IMR-90 (cell line): ENCODE data around the gene ITCH. TPM values are rescaled to one million over a fixed set of nuclear protein-coding genes. Genes with fewer than 3 reads are reported as not detected.

ENCODE experiments used
- ATAC-seq: fragments of 200-7000 bp; cut with Tn5 transposase; 2 replicates; pipeline ENCODE4 v1.9.1; 2020; ENCODE audit warnings: low read depth, mild to moderate bottlenecking, moderate library complexity
- BruUV-seq: library from RNA; stranded (reverse); fragments of 400-500 nt; replicated peaks from 2 replicates; lab custom pipeline; 2021; lab: Mats Ljungman, UMichigan
- CTCF ChIA-PET: fragments of 300-600 bp; formaldehyde crosslinking; extraction: SDS; loops from one replicate; lab custom pipeline; 2021; ENCODE audit warnings: antibody characterized with exemption; lab: Yijun Ruan, JAX
- POLR2A ChIA-PET: fragments of 300-600 bp; sonication (Branson Sonifier 250); formaldehyde crosslinking; loops from one replicate; lab custom pipeline; 2022; ENCODE audit warnings: antibody characterized with exemption; ENCODE audit not compliant: unreplicated experiment; lab: Charles Lee
- DNase-seq: peaks from one replicate; pipeline ENCODE4 v3.0.0; 2013
- H2AFZ ChIP-seq: replicated peaks from 2 replicates; pipeline ENCODE3; 2013; ENCODE audit warnings: low read length, mild to moderate bottlenecking; ENCODE audit not compliant: poor library complexity
- H2AK5ac ChIP-seq: 2 replicates; pipeline ENCODE4 v1.6.1; 2013; ENCODE audit warnings: low read depth, low read length, inconsistent platforms
- H2AK9ac ChIP-seq: replicated peaks from 2 replicates; pipeline ENCODE3; 2013; ENCODE audit warnings: mild to moderate bottlenecking, low read depth, low read length, moderate library complexity; ENCODE audit not compliant: poor library complexity
- H2BK120ac ChIP-seq: 2 replicates; pipeline ENCODE4 v1.6.1; 2013; ENCODE audit warnings: low read depth, low read length, inconsistent platforms
- H2BK15ac ChIP-seq: 3 replicates; pipeline ENCODE4 v1.6.1; 2013; ENCODE audit warnings: low read depth, low read length, inconsistent platforms
- H2BK20ac ChIP-seq: 2 replicates; pipeline ENCODE4 v1.6.1; 2013; ENCODE audit warnings: low read depth, mild to moderate bottlenecking, inconsistent platforms, low read length, moderate library complexity
- H2BK5ac ChIP-seq: 2 replicates; pipeline ENCODE4 v1.6.1; 2013; ENCODE audit warnings: mild to moderate bottlenecking, low read depth, low read length, inconsistent platforms; ENCODE audit not compliant: poor library complexity, severe bottlenecking
- H3K14ac ChIP-seq: replicated peaks from 2 replicates; pipeline ENCODE4 v1.6.1; 2013; ENCODE audit warnings: low read depth, low read length, inconsistent platforms
- H3K18ac ChIP-seq: 2 replicates; pipeline ENCODE4 v1.6.1; 2013; ENCODE audit warnings: low read depth, low read length, control low read depth
- H3K23ac ChIP-seq: 2 replicates; pipeline ENCODE4 v1.6.1; 2013; ENCODE audit warnings: low read depth, low read length, inconsistent platforms
- H3K27ac ChIP-seq: 2 replicates; pipeline ENCODE4 v1.5.1; 2013; ENCODE audit warnings: mild to moderate bottlenecking, control low read depth, low read length; ENCODE audit not compliant: insufficient read depth
- H3K27me3 ChIP-seq: 2 replicates; pipeline ENCODE4 v1.6.1; 2013; ENCODE audit warnings: low read length; ENCODE audit not compliant: control insufficient read depth, insufficient read depth
- H3K36me3 ChIP-seq: 2 replicates; pipeline ENCODE4 v1.6.1; 2013; ENCODE audit warnings: low read length, mixed read lengths; ENCODE audit not compliant: control insufficient read depth, insufficient read depth
- H3K4ac ChIP-seq: 2 replicates; pipeline ENCODE4 v1.6.1; 2013; ENCODE audit warnings: low read depth, low read length, inconsistent platforms
- H3K4me1 ChIP-seq: 2 replicates; pipeline ENCODE4 v1.6.1; 2013; ENCODE audit warnings: low read length, mixed read lengths; ENCODE audit not compliant: control insufficient read depth, insufficient read depth
- H3K4me2 ChIP-seq: 2 replicates; pipeline ENCODE4 v1.6.1; 2013; ENCODE audit warnings: low read depth, mild to moderate bottlenecking, control low read depth, low read length, moderate library complexity
- H3K4me3 ChIP-seq: 2 replicates; pipeline ENCODE4 v1.5.1; 2013; ENCODE audit warnings: low read depth, mild to moderate bottlenecking, control low read depth, low read length, moderate library complexity; ENCODE audit not compliant: insufficient read depth
- H3K56ac ChIP-seq: 2 replicates; pipeline ENCODE4 v1.6.1; 2013; ENCODE audit warnings: low read length, inconsistent platforms; ENCODE audit not compliant: insufficient read depth; ENCODE audit errors: extremely low read depth
- H3K79me1 ChIP-seq, 2 experiments: 2 replicates each; pipeline ENCODE4 v1.6.1; 2013; ENCODE audit warnings: low read length in 2 of 2, inconsistent platforms in 1 of 2, low read depth in 1 of 2
- H3K9ac ChIP-seq: 2 replicates; pipeline ENCODE4 v1.6.1; 2013; ENCODE audit warnings: low read depth, low read length, control low read depth
- H3K9me1 ChIP-seq: 2 replicates; pipeline ENCODE4 v1.6.1; 2013; ENCODE audit warnings: low read length, inconsistent platforms; ENCODE audit not compliant: insufficient read depth
- H3K9me3 ChIP-seq: 2 replicates; pipeline ENCODE4 v1.6.1; 2013; ENCODE audit warnings: low read length; ENCODE audit not compliant: control insufficient read depth, insufficient read depth
- H4K20me1 ChIP-seq: 2 replicates; pipeline ENCODE4 v1.6.1; 2013; ENCODE audit warnings: low read length, inconsistent platforms; ENCODE audit not compliant: insufficient read depth
- H4K5ac ChIP-seq: 2 replicates; pipeline ENCODE4 v1.6.1; 2013; ENCODE audit warnings: mild to moderate bottlenecking, low read depth, low read length, control low read depth
- H4K8ac ChIP-seq, 2 experiments: 2 replicates each; pipeline ENCODE4 v1.6.1; 2013; ENCODE audit warnings: low read depth in 2 of 2, low read length in 2 of 2, control low read depth in 1 of 2, inconsistent platforms in 1 of 2
- H4K91ac ChIP-seq: 2 replicates; pipeline ENCODE4 v1.6.1; 2013; ENCODE audit warnings: low read depth, low read length, inconsistent platforms; ENCODE audit not compliant: insufficient read depth
- FOS ChIP-seq: fragments of 150-350 bp; IDR thresholded peaks from 2 replicates; pipeline ENCODE4 v1.6.1; 2016; ENCODE audit warnings: low read depth, low read length
- MAFK ChIP-seq: IDR thresholded peaks from 2 replicates; pipeline ENCODE4 v1.6.1; 2012; ENCODE audit warnings: low read depth, low read length, improper control_type of control experiment
- MAZ ChIP-seq: IDR thresholded peaks from 2 replicates; pipeline ENCODE4 v1.6.1; 2012; ENCODE audit warnings: low read depth, mild to moderate bottlenecking, low read length, improper control_type of control experiment, moderate library complexity, borderline replicate concordance
- MXI1 ChIP-seq: IDR thresholded peaks from 2 replicates; pipeline ENCODE4 v1.6.1; 2012; ENCODE audit warnings: low read depth, mild to moderate bottlenecking, low read length, moderate library complexity, borderline replicate concordance
- POLR2A ChIP-seq: IDR thresholded peaks from 2 replicates; pipeline ENCODE4 v1.6.1; 2012; ENCODE audit warnings: mild to moderate bottlenecking, low read depth, low read length
- RAD21 ChIP-seq: IDR thresholded peaks from 2 replicates; pipeline ENCODE4 v1.6.1; 2012; ENCODE audit warnings: low read length, improper control_type of control experiment
- RCOR1 ChIP-seq: IDR thresholded peaks from 2 replicates; pipeline ENCODE4 v1.6.1; 2012; ENCODE audit warnings: mild to moderate bottlenecking, low read length, improper control_type of control experiment; ENCODE audit not compliant: insufficient replicate concordance
- RFX5 ChIP-seq: IDR thresholded peaks from 2 replicates; pipeline ENCODE4 v1.8.0; 2012; ENCODE audit warnings: low read depth, mild to moderate bottlenecking, low read length, moderate library complexity
- WGBS, 2 experiments: methylation state at CpG; one replicate each; pipeline versions ENCODE4 v1.1.5 to v1.1.7; 2013; ENCODE audit warnings: missing lambda C conversion rate in 2 of 2; ENCODE audit not compliant: insufficient read length in 1 of 2; ENCODE audit errors: extremely low coverage in 2 of 2; 5-methylcytosine and 5-hydroxymethylcytosine counted together
- dilution Hi-C: fragments of 300-500 bp; cut with HindIII; formaldehyde crosslinking; loops from one replicate; pipeline ENCODE4 v1.14.3; 2018; ENCODE audit warnings: low sequenced_read_pairs; ENCODE audit not compliant: unreplicated experiment
- in situ Hi-C: fragments of 300-500 bp; cut with MboI; formaldehyde crosslinking; loops from 3 replicates; pipeline ENCODE4 v1.14.3; 2019; ENCODE audit warnings: low sequenced_read_pairs, inconsistent platforms, mixed read lengths
- intact Hi-C: fragments of 100-400 bp; cut with micrococcal nuclease; formaldehyde crosslinking; loops from 2 replicates; pipeline ENCODE4 v1.10.0; 2022
- polyA plus RNA-seq, 3 experiments: library from polyadenylated mRNA; depleted of rRNA; stranded (reverse); fragments of >200 nt; gene quantifications; 2 replicates each; pipeline ENCODE4 v1.2.3, GENCODE V29; 2012; ENCODE audit warnings: low replicate concordance in 1 of 3
- total RNA-seq: library from RNA; depleted of rRNA; stranded (reverse); fragments of >200 nt; gene quantifications from 2 replicates; pipeline ENCODE4 v1.2.3, GENCODE V29; 2012
- TF ChIP-seq, protein P1 (sequence below): fragments of 150-350 bp; IDR thresholded peaks from 2 replicates; pipeline ENCODE4 v1.6.1; 2017; ENCODE audit warnings: mild to moderate bottlenecking, antibody characterized with exemption, low read length, low read depth

ITCH gene
- total and polyA plus RNA-seq, 2 of the 4 experiments (the other 2 are of a cell fraction) = 12.7 to 94.6 TPM

DNA sequence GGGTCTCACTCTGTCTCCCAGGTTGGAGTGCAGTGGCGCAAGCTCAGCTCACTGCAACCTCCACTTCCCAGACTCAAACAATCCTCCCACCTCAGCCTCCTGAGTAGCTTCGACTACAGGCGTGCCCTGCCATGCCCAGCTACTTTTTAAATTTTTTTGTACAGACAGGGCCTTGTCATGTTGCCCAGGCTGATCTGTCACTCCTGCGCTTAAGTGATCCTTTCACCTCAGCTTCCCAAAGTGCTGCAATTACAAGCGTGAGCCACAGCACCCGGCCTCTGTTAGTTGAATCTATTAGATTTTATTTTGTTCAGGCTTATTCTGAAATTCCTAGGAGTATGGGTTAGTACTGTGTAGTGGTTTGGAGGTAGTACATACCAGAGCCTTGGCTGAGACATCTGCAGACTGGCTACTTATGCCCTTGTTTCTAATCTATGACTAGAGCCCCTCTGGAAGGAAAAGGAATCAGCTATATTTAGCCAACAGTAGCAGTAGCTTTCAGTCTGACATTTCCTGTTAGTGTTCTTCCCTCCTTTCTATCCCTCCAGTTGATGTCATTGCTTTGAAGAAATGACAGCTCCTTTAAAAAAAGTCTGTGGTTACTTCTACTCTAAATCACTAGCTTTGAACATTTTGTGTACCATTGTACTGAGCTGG lies 74.4 kb downstream of the ITCH start:
- TF ChIP-seq, protein P1, sequence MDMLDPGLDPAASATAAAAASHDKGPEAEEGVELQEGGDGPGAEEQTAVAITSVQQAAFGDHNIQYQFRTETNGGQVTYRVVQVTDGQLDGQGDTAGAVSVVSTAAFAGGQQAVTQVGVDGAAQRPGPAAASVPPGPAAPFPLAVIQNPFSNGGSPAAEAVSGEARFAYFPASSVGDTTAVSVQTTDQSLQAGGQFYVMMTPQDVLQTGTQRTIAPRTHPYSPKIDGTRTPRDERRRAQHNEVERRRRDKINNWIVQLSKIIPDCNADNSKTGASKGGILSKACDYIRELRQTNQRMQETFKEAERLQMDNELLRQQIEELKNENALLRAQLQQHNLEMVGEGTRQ = no peak
- TF ChIP-seq RFX5 (no peak), RCOR1 (no peak), POLR2A (no peak), MAZ (no peak), RAD21 (no peak), MAFK (no peak), FOS (no peak), MXI1 (no peak)
- H3K9me1 ChIP-seq = peaks cover 6% of the 10 kb centered on the region; the same call in 1 of the 2 replicates
- no peaks in the 10 kb centered on the region for H3K9me3 ChIP-seq
- no peak overlapping the region for H3K23ac ChIP-seq
- H3K4me3 ChIP-seq = no peak overlapping the region
- no peak overlapping the region for H3K18ac ChIP-seq
- no peak overlapping the region for H3K14ac ChIP-seq
- no peak overlapping the region for H3K56ac ChIP-seq
- no peak overlapping the region for H2BK20ac ChIP-seq
- H4K8ac ChIP-seq = no peak overlapping the region
- no peak overlapping the region for H3K9ac ChIP-seq
- H2BK5ac ChIP-seq = peak overlapping the region; percentile 20
- peaks cover 3% of the 10 kb centered on the region; the same call in 1 of the 2 replicates for H3K4me1 ChIP-seq
- no peak overlapping the region for H3K27ac ChIP-seq
- H3K4ac ChIP-seq = peak overlapping the region; percentile 19; the same call in 1 of the 2 replicates
- H2BK15ac ChIP-seq = no peak overlapping the region
- DNase-seq (peak; percentile 74), ATAC-seq (peak; percentile 88)
- BruUV-seq = no TSS peak
- peaks cover 28% of the 10 kb centered on the region for H3K36me3 ChIP-seq
- no peak overlapping the region for H2AK5ac ChIP-seq
- in situ Hi-C loops = no loop called here
- no peak overlapping the region for H2BK120ac ChIP-seq
- no peak overlapping the region for H2AFZ ChIP-seq
- ChIA-PET POLR2A (interaction anchor here (0.6 kb wide), 1 partner anchor 233 kb away, joined by 5 read pairs; no protein-coding TSS in a partner anchor), CTCF (interaction anchor here (0.6 to 3.2 kb wide), 2 partner anchors 52 to 125 kb away, joined by 3 to 11 read pairs; no protein-coding TSS in a partner anchor)
- no peak overlapping the region for H3K4me2 ChIP-seq
- WGBS, 2 experiments = 60% methylated on average over 1 of the region's 6 CpGs; no CpG with 5 or more reads in 1 of the 2 experiments
- intact Hi-C loops = no loop called here
- H4K20me1 ChIP-seq = peaks cover 14% of the 10 kb centered on the region; the same call in 1 of the 2 replicates
- H3K79me1 ChIP-seq = peaks cover 34 to 65% of the 10 kb centered on the region in 2 experiments
- dilution Hi-C loops = no loop called here
- no peak overlapping the region for H4K91ac ChIP-seq
- no peak overlapping the region for H2AK9ac ChIP-seq
- H3K27me3 ChIP-seq = no peaks in the 10 kb centered on the region
- no peak overlapping the region for H4K5ac ChIP-seq
